T-helper 9 cell (primary cell): ENCODE data around the gene PMIS2.

ENCODE experiments used
- DNase-seq: peaks from one replicate; pipeline ENCODE4 v3.0.0-alpha.2; 2020
- total RNA-seq, 2 donors: gene quantifications; one replicate each; lab custom pipeline; 2026; lab: John Stamatoyannopoulos, UW

The PMIS2 gene
- 0 reads per million in 2 donors for total RNA-seq

- DNase-seq, result no peak
Observed at GRCh38 chr19:35585848-35586247, at the start of gene PMIS2. PMIS2 (plus strand) TSS chr19:35586173; CDS start chr19:35586260, 87 bp downstream.

- DNase-seq, result no peak
Observed at GRCh38 chr19:35539314-35539713, 46.7 kb upstream of the PMIS2 start.

GRCh38 chr19:35539850-35540249 is 46.1 kb upstream of the PMIS2 start:
- DNase-seq, result no peak

- no peak for DNase-seq
Observed at GRCh38 chr19:35540356-35540927, 45.5 kb upstream of the PMIS2 start.

GRCh38 chr19:35542209-35542608 is 43.8 kb upstream of the PMIS2 start:
- no peak for DNase-seq

- DNase-seq, result no peak
Observed at GRCh38 chr19:35543280-35544109, 42.5 kb upstream of the PMIS2 start.

- no peak for DNase-seq
Observed at GRCh38 chr19:35544110-35544802, 41.7 kb upstream of the PMIS2 start.

GRCh38 chr19:35545001-35545854 is 40.7 kb upstream of the PMIS2 start, which contains the start of gene TMEM147:
TMEM147 (plus strand) TSS chr19:35545626; CDS start chr19:35545740, 114 bp downstream.
- DNase-seq, result peak; percentile 61

- peak; percentile 28 for DNase-seq
Observed at GRCh38 chr19:35545855-35546381, 40.1 kb upstream of the PMIS2 start.

GRCh38 chr19:35546532-35546931 is 39.4 kb upstream of the PMIS2 start:
- no peak for DNase-seq

GRCh38 chr19:35549174-35549788 is 36.7 kb upstream of the PMIS2 start:
- peak; percentile 47 for DNase-seq

- DNase-seq, result no peak
Observed at GRCh38 chr19:35549879-35550523, 36.0 kb upstream of the PMIS2 start.

GRCh38 chr19:35551091-35551810 is 34.7 kb upstream of the PMIS2 start:
- no peak for DNase-seq

GRCh38 chr19:35552534-35553384 is 33.2 kb upstream of the PMIS2 start:
- no peak for DNase-seq

- no peak for DNase-seq
Observed at GRCh38 chr19:35553385-35554000, 32.5 kb upstream of the PMIS2 start.

GRCh38 chr19:35554076-35554475 is 31.9 kb upstream of the PMIS2 start:
- DNase-seq, result no peak

GRCh38 chr19:35555301-35556005 is 30.5 kb upstream of the PMIS2 start:
- DNase-seq, result no peak

- DNase-seq, result no peak
Observed at GRCh38 chr19:35556025-35556590, 29.9 kb upstream of the PMIS2 start.
